Activated CD4-positive, alpha-beta T cell treated with anti-CD3 and anti-CD28 coated beads, Interleukin-2, amount 50 U/mL, for 1 hour (primary cell): Measurements from ENCODE around the gene APC2.
"Not testable (repeated sequence)": the region's sequence is repeated elsewhere in the genome, so short reads cannot be mapped to it uniquely, and the experiment has no call there.

ENCODE experiments used
- DNase-seq: peaks from one replicate; pipeline ENCODE4 v3.0.0-alpha.2; 2020

The APC2 gene

DNA sequence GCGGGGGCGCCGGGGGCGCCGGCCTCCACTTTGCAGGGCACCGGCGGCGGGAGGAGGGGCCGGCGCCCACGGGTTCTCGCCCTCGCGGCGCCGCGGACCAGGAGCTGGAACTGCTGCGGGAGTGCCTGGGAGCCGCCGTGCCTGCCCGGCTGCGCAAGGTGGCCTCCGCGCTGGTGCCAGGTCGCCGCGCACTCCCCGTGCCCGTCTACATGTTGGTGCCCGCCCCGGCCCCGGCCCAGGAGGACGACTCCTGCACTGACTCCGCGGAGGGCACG is 17.2 kb downstream of the APC2 start:
- no peak for DNase-seq

DNA sequence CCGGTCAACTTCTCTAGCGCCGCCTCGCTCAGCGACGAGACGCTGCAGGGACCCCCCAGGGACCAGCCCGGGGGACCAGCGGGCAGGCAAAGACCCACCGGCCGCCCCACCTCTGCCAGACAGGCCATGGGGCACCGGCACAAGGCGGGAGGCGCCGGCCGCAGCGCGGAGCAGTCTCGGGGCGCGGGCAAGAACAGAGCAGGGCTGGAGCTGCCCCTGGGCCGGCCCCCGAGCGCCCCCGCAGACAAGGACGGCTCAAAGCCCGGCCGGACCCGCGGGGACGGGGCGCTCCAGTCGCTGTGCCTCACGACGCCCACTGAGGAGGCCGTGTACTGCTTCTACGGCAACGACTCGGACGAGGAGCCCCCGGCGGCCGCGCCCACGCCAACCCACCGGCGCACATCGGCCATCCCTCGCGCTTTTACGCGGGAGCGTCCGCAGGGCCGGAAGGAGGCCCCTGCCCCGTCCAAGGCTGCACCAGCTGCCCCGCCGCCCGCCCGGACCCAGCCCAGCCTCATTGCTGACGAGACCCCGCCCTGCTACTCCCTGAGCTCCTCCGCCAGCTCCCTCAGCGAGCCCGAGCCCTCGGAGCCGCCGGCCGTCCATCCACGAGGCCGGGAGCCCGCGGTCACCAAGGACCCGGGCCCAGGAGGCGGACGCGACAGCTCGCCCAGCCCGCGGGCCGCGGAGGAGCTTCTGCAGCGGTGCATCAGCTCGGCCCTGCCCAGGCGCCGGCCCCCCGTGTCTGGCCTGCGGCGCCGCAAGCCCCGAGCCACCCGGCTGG is 17.8 kb downstream of the APC2 start:
- DNase-seq, result no peak

DNA sequence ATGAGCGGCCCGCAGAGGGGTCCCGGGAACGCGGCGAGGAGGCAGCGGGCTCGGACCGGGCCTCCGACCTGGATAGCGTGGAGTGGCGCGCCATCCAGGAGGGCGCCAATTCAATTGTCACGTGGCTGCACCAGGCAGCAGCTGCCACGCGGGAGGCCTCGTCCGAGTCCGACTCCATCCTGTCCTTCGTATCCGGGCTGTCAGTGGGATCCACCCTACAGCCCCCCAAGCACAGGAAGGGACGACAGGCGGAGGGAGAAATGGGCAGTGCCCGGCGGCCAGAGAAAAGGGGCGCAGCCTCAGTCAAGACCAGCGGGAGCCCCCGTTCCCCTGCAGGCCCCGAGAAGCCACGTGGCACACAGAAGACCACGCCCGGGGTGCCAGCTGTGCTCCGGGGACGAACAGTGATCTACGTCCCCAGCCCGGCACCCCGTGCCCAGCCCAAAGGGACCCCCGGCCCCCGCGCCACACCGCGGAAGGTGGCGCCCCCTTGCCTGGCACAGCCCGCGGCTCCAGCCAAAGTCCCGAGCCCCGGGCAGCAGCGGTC is 18.4 kb downstream of the APC2 start:
- DNase-seq, result no peak

DNA sequence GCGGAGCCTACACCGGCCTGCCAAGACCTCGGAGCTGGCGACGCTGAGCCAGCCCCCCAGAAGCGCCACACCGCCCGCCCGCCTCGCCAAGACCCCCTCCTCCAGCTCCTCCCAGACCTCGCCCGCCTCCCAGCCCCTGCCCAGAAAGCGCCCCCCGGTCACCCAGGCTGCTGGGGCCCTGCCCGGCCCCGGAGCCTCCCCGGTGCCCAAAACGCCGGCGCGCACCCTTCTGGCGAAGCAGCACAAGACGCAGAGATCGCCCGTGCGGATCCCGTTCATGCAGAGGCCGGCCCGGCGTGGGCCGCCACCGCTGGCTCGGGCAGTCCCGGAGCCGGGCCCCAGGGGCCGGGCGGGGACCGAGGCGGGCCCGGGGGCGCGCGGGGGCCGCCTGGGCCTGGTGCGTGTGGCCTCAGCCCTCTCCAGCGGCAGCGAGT is 18.9 kb downstream of the APC2 start:
- no peak for DNase-seq

DNA sequence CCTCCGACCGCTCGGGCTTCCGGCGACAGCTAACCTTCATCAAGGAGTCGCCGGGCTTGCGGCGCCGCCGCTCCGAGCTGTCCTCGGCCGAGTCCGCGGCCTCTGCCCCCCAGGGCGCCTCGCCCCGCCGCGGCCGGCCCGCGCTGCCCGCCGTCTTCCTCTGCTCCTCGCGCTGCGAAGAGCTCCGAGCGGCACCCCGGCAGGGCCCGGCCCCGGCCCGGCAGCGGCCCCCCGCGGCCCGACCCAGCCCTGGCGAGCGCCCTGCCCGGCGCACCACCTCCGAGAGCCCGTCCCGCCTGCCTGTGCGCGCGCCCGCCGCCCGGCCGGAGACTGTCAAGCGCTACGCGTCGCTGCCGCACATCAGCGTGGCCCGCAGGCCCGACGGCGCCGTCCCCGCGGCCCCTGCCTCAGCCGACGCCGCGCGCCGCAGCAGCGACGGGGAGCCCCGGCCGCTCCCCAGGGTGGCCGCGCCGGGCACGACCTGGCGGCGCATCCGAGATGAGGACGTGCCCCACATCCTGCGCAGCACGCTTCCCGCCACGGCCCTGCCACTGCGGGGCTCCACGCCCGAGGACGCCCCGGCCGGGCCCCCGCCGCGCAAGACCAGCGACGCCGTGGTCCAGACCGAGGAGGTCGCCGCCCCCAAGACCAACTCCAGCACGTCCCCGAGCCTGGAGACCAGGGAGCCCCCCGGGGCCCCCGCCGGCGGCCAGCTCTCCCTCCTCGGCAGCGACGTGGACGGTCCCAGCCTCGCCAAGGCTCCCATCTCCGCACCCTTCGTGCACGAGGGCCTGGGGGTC is 19.5 kb downstream of the APC2 start:
- DNase-seq, result no peak

DNA sequence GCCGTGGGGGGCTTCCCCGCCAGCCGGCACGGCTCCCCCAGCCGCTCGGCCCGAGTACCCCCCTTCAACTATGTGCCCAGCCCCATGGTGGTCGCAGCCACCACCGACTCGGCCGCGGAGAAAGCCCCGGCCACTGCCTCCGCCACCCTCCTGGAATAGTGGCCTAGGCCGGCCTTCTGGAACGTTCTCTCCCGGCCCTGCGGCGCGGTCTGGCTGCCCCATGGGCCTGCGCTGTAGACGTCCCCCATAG is 20.1 kb downstream of the APC2 start:
- DNase-seq, result no peak

DNA sequence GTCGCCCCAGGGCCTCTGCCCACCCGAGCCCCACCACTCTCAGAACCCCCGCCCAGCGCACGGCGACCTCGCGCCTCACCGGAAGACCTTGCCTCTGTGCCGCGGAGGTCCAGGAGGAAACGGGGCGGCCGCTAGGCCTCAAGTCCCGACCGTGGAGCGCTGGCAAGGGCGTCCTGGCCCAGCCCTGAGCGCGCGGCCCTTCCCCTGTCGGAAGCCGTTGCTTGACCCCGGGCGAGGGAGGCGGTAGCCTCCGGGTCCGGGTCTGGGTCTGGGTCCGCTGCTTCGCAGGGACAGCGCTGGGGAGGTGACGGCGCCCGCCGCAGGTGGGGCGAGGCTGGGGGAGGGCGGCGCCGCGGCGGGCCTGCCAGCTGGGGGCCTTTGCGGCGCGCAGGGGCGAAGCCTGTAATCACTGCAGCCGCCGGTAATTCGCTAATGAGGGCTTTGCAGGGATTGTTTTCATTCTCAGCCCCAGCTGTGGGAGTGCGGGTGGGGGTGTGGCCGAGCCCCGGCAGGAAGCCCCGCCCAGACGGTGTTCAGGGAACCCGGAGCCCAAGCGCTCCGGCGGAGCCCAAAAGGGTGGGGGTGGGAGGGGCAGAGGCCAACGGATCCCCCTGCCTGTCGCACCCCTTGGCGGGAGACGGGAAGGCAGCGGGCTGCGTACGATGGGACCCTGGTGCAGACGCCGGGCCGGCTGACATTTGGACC is 20.5 kb downstream of the APC2 start:
- peak; percentile 68 for DNase-seq

DNA sequence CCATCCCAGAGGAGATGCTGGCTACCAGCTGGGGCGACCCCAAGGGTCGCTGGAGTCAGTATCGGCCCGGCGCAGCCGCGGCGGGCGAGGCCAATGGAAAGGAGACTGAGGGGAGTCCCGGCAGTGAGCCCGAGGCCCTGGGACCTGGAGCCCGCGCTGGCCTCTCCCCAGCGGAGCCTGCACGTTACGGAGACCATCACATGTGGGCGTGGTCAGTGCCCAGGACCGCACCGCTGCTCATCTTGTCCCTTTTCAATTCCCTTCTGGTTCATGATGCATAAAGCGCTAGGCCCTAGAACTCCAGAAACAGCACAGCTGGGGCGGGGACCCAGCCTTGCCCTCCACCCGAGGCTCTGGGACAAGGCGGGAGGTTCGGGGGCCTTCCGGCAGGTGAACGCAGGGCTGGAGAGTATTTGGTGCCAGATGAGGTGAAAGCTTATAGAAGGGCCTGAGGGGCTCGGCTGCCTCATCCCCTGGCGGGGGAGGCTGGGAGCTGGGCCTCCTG is 21.1 kb downstream of the APC2 start:
- DNase-seq, result no peak

DNA sequence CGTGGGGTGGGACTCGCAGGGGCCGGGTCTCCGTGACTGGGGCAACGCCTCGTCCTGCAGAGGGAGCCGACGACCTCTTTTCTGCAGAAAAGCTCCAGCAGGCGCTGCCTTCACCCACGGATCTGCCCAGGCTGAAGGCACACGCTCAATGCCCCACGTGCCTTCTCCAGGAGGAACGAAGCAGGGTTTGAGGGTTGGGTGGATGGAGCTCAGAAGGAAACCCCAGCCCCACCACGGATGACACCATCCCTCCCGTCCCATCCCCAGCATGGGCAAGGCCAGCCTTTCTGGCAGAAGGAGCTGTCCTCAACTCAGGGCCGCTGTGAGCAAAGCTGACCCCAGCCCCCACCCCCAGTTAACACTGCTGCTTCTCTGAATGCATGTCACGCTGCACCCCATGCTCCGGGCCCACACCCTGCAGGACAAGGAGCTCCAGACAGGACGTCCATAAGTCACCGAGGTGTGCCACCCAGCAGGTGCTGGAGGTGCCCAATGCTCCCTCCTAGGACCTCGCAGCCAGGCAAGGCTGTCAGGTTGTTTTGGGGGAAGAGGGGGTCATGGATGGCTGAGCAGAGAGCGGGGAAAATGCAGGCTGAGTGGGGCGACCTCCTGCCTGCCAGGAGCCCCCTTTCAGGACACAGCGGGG is 21.7 kb downstream of the APC2 start:
- DNase-seq, result peak; percentile 23

DNA sequence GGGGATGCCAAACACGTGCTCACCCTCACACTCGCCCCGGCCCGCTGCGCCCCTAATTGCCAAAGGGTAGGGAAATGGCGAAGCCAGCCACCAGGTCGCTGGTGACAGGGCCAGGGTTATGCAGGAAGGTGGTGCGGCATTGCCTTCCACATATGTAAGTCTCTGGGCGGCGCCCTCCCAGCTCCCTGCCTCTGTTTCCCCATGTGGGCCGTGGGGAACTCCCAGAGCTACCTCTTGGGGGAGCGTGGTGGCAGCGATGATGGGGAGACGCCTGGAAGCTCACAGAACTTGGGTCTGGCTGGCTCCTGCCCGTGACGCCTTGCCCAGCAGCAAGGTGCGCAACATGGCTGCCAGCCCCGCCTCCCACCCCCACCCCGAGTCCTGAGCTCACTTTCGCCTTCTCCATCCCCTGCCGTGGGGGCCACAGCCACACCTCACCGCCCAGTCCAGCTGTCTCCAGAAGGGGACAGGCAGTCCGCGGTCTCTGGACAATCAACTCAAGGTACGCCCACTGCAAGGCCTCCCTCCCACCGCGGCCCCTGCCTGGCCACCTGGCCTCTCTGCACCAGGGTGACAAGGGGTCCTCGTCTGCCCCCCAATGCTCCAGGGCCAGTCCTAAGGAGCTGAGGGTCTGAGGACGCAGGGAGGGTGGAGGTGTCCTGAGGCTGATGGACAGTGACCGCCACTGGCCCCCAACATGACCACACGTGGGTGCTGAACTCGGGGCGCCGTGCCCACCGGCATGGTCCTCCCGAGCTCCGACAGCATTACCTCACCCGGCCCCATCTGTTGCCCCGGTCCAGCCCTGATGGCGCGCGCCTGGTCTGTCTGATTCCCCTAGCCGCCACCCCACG is 22.5 kb downstream of the APC2 start:
- no peak for DNase-seq

DNA sequence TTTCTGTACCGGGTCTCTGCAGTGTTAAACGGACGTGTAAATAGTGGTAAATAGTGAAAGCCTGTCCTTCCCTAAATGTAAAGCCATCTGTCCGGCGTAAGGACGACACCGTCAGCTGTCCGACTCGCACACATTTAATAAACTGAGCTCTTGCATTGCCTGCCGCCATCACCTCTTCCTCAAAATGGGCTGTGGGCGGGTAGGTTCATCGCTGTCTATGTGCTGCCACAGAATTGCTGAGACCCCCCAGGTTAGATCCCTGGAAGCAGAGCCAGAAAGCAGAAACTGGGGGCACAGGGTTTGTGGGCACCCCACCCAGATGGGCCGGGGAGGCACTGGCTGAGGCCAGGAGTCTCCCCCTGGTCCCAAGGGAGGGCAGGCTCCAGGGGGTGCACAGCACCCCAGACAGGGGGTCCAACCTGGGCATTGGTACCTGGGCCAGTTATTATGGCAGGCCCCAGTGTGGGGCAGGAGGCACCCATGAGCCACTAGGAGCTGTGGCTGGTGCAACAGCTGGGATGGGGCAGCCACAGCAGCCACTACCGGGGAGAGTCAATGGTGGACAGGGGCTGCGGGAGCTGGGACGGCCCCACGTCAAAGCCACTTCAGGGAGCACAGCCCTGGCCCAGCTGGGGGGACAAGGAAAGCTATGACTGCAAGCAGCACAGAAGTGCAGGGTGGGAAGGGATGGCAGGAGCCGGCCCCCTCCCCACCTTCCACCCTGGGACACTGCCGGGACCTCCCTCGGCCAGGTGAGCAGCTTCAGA is 23.3 kb downstream of the APC2 start:
- no peak for DNase-seq

DNA sequence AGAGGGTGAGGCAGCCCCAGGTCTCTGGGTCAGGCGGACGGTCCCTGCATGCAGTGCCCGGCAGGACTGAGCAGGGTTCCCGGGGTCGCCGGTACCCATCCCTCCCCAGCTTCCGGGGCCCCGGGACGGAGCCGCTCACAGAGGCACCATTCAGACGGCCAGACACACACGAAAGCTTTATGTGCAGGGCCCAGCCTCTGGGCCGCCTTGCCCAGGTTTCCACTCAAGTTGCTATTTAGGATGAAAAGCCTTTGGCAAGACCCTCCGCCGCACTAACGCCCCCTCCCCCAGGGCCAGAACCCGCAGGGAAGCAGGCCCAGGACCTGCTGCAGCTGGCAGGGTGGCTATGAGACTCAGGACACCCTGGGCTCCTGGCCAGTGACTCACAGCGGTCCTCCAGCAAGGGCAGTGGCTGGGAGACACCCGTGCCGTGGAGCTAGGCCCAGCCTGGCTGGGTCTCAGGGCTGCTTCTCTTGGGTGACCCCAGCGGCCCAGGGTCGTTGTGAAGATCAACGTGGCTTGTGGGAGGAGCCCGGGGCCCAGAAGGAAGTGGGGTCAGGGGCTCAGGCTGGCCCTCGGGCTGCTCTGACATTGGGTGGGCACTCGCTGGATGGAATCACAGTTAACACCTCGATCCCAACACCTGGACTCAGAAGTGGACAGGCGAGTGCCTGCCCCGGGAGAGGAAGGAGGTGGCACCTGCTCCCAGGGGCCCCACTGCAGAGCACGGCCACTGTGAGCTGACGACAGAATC is 24.3 kb downstream of the APC2 start:
- DNase-seq, result no peak

DNA sequence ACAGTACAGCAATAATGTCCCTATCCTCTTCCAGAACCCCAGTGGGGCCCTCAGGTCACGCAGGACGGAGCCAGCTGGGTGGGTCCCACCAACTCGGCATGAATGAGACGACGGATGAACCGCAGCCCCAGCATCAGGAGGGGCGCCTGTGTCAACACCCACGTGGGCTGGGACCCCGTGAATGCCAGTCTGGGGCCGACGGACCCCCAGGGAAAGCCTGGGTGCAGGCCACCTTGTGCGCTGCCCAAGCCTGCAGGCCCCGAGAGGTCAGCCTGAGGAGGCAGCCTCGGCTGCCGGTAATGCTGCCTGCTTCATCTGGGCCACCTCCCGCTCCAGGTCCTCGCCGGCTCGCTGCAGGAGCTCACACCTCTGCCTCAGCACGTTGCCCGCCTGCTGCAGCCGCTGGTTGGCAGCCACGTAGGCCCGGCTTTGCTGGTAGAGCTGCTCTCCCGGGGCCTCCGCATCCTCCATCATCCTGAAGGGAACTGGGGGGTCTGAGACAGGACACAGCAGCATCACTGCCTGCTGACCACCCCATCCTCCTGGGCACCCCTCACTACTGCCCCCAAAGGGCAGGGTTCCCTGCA is 24.9 kb downstream of the APC2 start:
- DNase-seq, result no peak

DNA sequence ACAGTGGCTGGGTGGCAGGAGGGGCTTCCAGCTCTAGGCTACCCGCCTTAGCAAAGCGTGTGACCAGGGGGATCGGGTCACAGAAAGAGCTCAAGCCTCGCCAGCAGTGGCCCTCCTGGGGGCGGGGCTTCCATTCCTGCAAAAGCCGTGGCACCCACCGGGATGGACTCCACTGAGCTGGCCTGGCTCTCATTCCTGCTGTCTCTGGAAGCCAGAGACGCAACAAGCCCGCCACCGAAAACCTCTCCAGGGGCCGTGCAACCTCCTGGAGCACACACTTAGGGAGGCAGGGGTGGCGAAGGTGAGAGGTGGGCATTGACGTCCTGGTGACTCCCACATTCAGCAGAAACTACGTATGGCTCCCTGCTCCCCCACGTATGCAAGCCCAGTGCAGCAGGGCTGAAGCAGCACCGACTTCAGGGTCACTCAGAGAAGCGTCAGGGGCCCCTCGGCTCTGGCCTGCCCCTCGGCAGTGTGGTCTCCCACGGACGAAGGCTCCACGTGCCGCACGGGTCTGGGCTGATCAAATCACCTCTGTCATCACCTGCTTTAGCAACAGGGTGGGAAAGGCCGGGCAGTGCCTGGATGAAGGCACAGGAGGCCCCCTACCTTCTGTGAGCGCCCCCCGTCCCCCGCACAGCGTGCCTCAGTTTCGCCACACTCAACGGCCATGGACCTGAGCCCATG is 26.0 kb downstream of the APC2 start:
- DNase-seq, result no peak

DNA sequence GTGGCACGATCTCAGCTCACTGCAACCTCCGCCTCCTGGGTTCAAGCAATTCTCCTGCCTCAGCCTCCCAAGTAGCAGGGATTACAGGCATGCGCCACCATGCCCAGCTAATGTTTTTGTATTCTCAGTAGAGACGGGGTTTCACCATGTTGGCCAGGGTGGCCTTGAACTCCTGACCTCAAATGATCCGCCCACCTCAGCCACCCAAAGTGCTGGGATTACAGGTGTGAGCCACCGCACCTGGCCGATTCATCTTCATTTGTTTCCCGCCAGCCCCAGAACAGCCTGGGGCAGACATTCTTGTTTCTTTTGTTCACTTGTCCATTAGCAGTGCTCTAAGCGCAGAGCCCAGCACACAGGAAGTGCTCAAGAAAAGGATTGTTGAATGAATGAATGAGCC is 27.1 kb downstream of the APC2 start:
- DNase-seq, result not testable (repeated sequence)

DNA sequence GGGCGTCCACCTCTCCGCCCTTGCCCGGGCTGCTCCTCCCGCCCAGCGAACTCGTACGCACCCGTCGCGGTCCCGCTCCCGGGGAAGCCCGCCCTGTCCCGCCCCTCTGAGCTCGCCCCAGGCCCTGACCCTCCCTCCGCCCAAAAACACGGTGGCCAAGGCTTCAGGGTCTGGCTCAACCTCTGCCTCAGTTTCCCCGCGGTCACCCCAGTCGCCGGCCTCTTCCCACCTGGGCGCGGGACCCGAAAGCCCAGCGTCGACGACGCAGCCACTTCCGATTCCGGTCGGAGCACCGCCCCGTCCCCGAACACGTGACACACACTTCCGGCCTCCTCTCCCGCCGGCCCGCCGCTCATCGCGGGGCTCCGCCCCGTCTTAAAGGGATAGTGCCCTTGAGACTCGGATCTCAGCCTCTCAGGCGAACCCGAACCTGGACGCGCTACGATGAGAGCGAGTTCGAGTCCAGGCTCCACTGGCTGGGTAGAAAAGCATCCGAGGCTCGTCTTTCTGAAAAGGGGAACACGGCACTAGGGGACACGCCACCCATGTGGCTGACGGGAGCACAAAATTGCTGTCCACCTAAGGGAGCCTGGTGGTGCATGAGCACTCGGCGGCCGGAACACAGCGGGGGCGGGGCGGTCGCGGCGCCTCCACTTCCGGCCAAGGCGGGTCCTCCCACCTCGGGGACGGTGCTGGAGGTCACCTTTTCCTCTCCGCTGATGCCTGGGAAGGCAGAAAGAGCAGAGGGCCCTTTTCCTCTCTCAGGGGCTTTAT is 29.2 kb downstream of the APC2 start, which contains the start of gene C19orf25:
TSS of gene C19orf25 (minus strand) at position 282 of the 774 bp plus-strand sequence. CDS start 312 bp downstream, outside the sequence.
- DNase-seq, result peak; percentile 88

DNA sequence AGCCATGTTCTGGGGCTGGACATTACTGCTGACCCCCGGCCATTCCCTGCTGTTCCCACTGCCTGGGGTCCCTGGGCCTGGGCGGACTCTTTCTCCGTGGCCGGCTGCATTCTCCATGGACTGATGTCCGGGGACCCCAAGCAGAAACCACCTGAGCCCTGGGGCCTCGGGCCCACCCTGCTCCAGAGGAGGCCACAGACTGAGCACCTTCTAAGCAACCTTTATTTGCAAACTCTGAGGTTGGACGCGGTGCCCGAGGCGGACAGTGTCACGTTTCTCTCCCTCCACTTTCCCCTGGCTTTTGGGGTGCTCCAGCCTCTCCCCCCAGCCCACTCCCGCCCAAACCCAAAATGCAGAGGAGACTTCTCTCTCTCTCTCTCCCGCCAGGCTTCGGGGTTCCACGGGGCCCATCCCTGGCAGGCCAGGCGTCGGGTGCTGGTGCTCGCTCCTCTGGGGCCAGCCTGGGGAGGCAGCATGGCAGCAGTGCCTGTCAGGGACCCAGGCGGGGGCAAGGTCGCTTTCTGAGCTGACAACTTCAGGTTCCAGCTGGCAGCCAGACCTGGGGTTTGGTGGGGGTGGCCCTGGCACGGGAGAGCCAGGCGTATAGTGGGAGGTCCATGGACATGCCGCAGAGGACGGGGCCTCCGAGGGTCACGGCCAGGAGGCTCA is 31.4 kb downstream of the APC2 start:
- no peak for DNase-seq

DNA sequence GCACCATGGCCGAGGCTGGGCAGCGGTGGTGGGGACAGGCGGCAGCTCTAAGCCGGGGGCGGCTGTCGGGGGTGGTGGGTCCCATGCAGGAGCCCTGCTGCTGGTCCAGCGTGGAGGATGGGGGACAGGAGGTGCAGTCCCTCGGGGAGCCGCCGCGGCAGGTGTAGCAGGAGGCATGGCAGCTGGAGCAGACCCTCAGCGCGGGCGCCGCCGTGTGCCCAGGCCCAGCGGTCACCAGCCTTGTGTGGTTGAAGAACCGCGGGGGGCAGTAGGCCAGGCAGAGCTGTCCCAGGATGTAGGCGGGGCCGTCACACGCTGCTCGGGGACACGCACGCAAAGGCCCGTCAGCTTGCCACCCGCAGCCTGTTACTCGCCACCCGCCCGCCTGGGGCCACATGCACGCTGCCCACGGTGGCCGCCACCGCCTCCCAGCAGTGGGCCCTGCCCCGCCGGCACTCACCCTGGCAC is 32.0 kb downstream of the APC2 start:
- no peak for DNase-seq
